CD14-positive monocyte (primary cell): ENCODE results near the gene DPPA4. TPM values are rescaled to one million over a fixed set of nuclear protein-coding genes. Genes with fewer than 3 reads are reported as not detected.

Experiments
- DNase-seq, 3 donors: peaks; one replicate each; pipeline ENCODE4 v3.0.0-alpha.2; 2011 to 2022
- H2AFZ ChIP-seq: 2 replicates; pipeline ENCODE4 v1.6.0; 2012; ENCODE audit warnings: mild to moderate bottlenecking, low read depth, low read length, inconsistent platforms; ENCODE audit not compliant: insufficient read depth, poor library complexity, severe bottlenecking
- H3K27ac ChIP-seq, 2 donors: 1 replicate in 1 of 2; 2 replicates in 1 of 2; pipeline ENCODE4 v1.5.1; 2012 to 2013; ENCODE audit warnings: low read length in 2 of 2, control low read depth in 1 of 2, inconsistent platforms in 1 of 2, low read depth in 1 of 2, mild to moderate bottlenecking in 1 of 2
- H3K27me3 ChIP-seq, 2 donors: one replicate each; pipeline versions ENCODE4 v1.6.0 to v1.6.1; 2011 to 2013; ENCODE audit warnings: low read length in 2 of 2; ENCODE audit not compliant: control insufficient read depth in 2 of 2, insufficient read depth in 2 of 2
- H3K36me3 ChIP-seq, 2 donors: replicated peaks in 1 of 2; 1 replicate in 1 of 2; 2 replicates in 1 of 2; pipeline versions ENCODE4 v1.5.1 to v1.6.1; 2012 to 2013; ENCODE audit warnings: low read length in 2 of 2, control low read depth in 1 of 2, inconsistent platforms in 1 of 2, mild to moderate bottlenecking in 1 of 2; ENCODE audit not compliant: insufficient read depth in 2 of 2, control insufficient read depth in 1 of 2
- H3K4me1 ChIP-seq, 2 donors: 1 replicate in 1 of 2; 2 replicates in 1 of 2; pipeline versions ENCODE4 v1.5.1 to v1.6.1; 2012 to 2013; ENCODE audit warnings: low read length in 2 of 2, control low read depth in 1 of 2, inconsistent platforms in 1 of 2, mild to moderate bottlenecking in 1 of 2, moderate library complexity in 1 of 2; ENCODE audit not compliant: insufficient read depth in 2 of 2, control insufficient read depth in 1 of 2
- H3K4me2 ChIP-seq: replicated peaks from 2 replicates; pipeline ENCODE3; 2012; ENCODE audit warnings: low read length, moderate library complexity, mild to moderate bottlenecking; ENCODE audit not compliant: poor library complexity, severe bottlenecking; ENCODE audit errors: extremely low read depth
- H3K4me3 ChIP-seq, 3 experiments: fragments of 200-600 bp in 1 of 3; sonication (generic) in 1 of 3; replicated peaks in 1 of 3; 1 replicate in 2 of 3; 2 replicates in 1 of 3; pipeline ENCODE4 v1.5.1; 2011 to 2013; ENCODE audit warnings: low read length in 3 of 3, mild to moderate bottlenecking in 3 of 3, control low read depth in 2 of 3, low read depth in 2 of 3, inconsistent platforms in 1 of 3, moderate library complexity in 1 of 3
- H3K79me2 ChIP-seq: 2 replicates; pipeline ENCODE4 v1.6.0; 2012; ENCODE audit warnings: mild to moderate bottlenecking, control low read depth, inconsistent platforms, low read length, moderate library complexity; ENCODE audit not compliant: insufficient read depth
- H3K9ac ChIP-seq: 2 replicates; pipeline ENCODE4 v1.6.0; 2017; ENCODE audit warnings: low read length, mild to moderate bottlenecking; ENCODE audit not compliant: insufficient read depth, poor library complexity, severe bottlenecking
- H3K9me3 ChIP-seq, 2 donors: replicated peaks in 1 of 2; 1 replicate in 1 of 2; 2 replicates in 1 of 2; pipeline versions ENCODE4 v1.5.1 to v1.6.1; 2012 to 2013; ENCODE audit warnings: low read length in 2 of 2, control low read depth in 1 of 2; ENCODE audit not compliant: control insufficient read depth in 1 of 2, insufficient read depth in 1 of 2
- H4K20me1 ChIP-seq: 2 replicates; pipeline ENCODE4 v1.6.0; 2012; ENCODE audit warnings: mild to moderate bottlenecking, low read length, control low read depth, moderate library complexity; ENCODE audit not compliant: insufficient read depth
- H3K27ac Mint-ChIP-seq, 7 donors: one replicate each; pipeline ENCODE4 v1.8.0; 2020; ENCODE audit warnings: mild to moderate bottlenecking in 7 of 7, mixed read lengths in 7 of 7, moderate library complexity in 6 of 7, inconsistent platforms in 2 of 7
- H3K27me3 Mint-ChIP-seq, 3 donors: one replicate each; pipeline ENCODE4 v1.8.0; 2021 to 2022; ENCODE audit warnings: low read depth in 3 of 3, mild to moderate bottlenecking in 3 of 3, mixed read lengths in 3 of 3, moderate library complexity in 3 of 3, inconsistent platforms in 1 of 3
- H3K36me3 Mint-ChIP-seq, 2 donors: one replicate each; pipeline ENCODE4 v1.8.0; 2020; ENCODE audit warnings: mixed read lengths in 2 of 2, inconsistent platforms in 1 of 2, mild to moderate bottlenecking in 1 of 2
- H3K4me1 Mint-ChIP-seq: one replicate; pipeline ENCODE4 v1.8.0; 2020; ENCODE audit warnings: mild to moderate bottlenecking, mixed read lengths
- H3K4me3 Mint-ChIP-seq, 2 donors: one replicate each; pipeline ENCODE4 v1.8.0; 2020; ENCODE audit warnings: mild to moderate bottlenecking in 2 of 2, mixed read lengths in 2 of 2, moderate library complexity in 1 of 2
- H3K9me3 Mint-ChIP-seq, 7 donors: one replicate each; pipeline ENCODE4 v1.8.0; 2020 to 2022; ENCODE audit warnings: mixed read lengths in 7 of 7, mild to moderate bottlenecking in 6 of 7, moderate library complexity in 6 of 7, inconsistent platforms in 2 of 7
- WGBS: methylation state at CpG from one replicate; pipeline ENCODE4 v1.1.5; 2013; ENCODE audit warnings: missing lambda C conversion rate; ENCODE audit not compliant: insufficient coverage; 5-methylcytosine and 5-hydroxymethylcytosine counted together
- intact Hi-C, 2 donors: fragments of 100-400 bp; cut with micrococcal nuclease; formaldehyde crosslinking; loops; one replicate each; pipeline versions ENCODE4 v1.15.0 to v1.15.1; 2023
- polyA plus RNA-seq, 3 donors: library from polyadenylated mRNA; depleted of rRNA in 1 of 3; unstranded in 2 of 3; stranded (reverse) in 1 of 3; fragments of 300-500 nt in 2 of 3; fragments of >200 nt in 1 of 3; fragmentation: Illumina TruSeq in 2 of 3; gene quantifications; 1 replicate in 2 of 3; 2 replicates in 1 of 3; pipeline ENCODE4 v1.2.3, GENCODE V29; 2012 to 2021
- TF ChIP-seq, protein P1 (sequence below): fragments of 200-600 bp; IDR thresholded peaks from one replicate; pipeline ENCODE4 v1.8.0; 2022; ENCODE audit warnings: antibody characterized with exemption, mild to moderate bottlenecking

DPPA4 gene
- polyA plus RNA-seq, 3 donors, result 0.07 TPM; not detected in 2

- Mint-ChIP-seq H3K36me3 (no peaks in the 10 kb centered on the region), H3K4me3 (no peak overlapping the region), H3K4me1 (peaks cover 2% of the 10 kb centered on the region), H3K27ac (no peak overlapping the region), H3K9me3 (peaks cover 0 to 10% (median 2%) of the 10 kb centered on the region in 7 donors), H3K27me3 (peaks cover 0 to 5% (median 0%) of the 10 kb centered on the region in 3 donors)
- H4K20me1 ChIP-seq, result no peaks in the 10 kb centered on the region
- peaks cover 0 to 4% of the 10 kb centered on the region in 2 donors for H3K9me3 ChIP-seq
- no peak overlapping the region for H3K4me2 ChIP-seq
- H2AFZ ChIP-seq, result no peak overlapping the region
- H3K79me2 ChIP-seq, result no peaks in the 10 kb centered on the region
- intact Hi-C loops, result no loop called here
- TF ChIP-seq, protein P1, sequence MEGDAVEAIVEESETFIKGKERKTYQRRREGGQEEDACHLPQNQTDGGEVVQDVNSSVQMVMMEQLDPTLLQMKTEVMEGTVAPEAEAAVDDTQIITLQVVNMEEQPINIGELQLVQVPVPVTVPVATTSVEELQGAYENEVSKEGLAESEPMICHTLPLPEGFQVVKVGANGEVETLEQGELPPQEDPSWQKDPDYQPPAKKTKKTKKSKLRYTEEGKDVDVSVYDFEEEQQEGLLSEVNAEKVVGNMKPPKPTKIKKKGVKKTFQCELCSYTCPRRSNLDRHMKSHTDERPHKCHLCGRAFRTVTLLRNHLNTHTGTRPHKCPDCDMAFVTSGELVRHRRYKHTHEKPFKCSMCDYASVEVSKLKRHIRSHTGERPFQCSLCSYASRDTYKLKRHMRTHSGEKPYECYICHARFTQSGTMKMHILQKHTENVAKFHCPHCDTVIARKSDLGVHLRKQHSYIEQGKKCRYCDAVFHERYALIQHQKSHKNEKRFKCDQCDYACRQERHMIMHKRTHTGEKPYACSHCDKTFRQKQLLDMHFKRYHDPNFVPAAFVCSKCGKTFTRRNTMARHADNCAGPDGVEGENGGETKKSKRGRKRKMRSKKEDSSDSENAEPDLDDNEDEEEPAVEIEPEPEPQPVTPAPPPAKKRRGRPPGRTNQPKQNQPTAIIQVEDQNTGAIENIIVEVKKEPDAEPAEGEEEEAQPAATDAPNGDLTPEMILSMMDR, result no peak
- no peak for DNase-seq
- no peaks in the 10 kb centered on the region for H3K36me3 ChIP-seq
- H3K4me3 ChIP-seq, result no peak overlapping the region
- no CpG with 5 or more reads among the region's 2 CpGs for WGBS
- no peaks in the 10 kb centered on the region for H3K27me3 ChIP-seq
- H3K4me1 ChIP-seq, result no peaks in the 10 kb centered on the region
- H3K9ac ChIP-seq, result no peak overlapping the region
- no peak overlapping the region for H3K27ac ChIP-seq
Measured at GRCh38 chr3:109353057-109353456, 15.7 kb upstream of the DPPA4 start.

- Histone ChIP-seq H2AFZ (no peak overlapping the region), H3K79me2 (no peaks in the 10 kb centered on the region), H3K9ac (no peak overlapping the region), H3K4me1 (no peaks in the 10 kb centered on the region), H3K4me2 (no peak overlapping the region), H4K20me1 (no peaks in the 10 kb centered on the region), H3K4me3 (no peak overlapping the region), H3K36me3 (no peaks in the 10 kb centered on the region), H3K27me3 (no peaks in the 10 kb centered on the region), H3K27ac (no peak overlapping the region), H3K9me3 (peaks cover 0 to 5% of the 10 kb centered on the region in 2 donors)
- no peak overlapping the region for H3K27ac Mint-ChIP-seq
- peaks cover 0 to 3% (median 2%) of the 10 kb centered on the region in 3 donors for H3K27me3 Mint-ChIP-seq
- H3K4me1 Mint-ChIP-seq, result peaks cover 2% of the 10 kb centered on the region
- H3K36me3 Mint-ChIP-seq, result no peaks in the 10 kb centered on the region
- no peak overlapping the region for H3K4me3 Mint-ChIP-seq
- DNase-seq, result no peak
- H3K9me3 Mint-ChIP-seq, result peaks cover 0 to 9% (median 2%) of the 10 kb centered on the region in 7 donors
- intact Hi-C loops, result no loop called here
- TF ChIP-seq, protein P1, result no peak
Measured at GRCh38 chr3:109351231-109351630, 13.9 kb upstream of the DPPA4 start.
